Vagina (tissue), 2 donors: ENCODE results near the gene ACOX1. TPM values are rescaled to one million over a fixed set of nuclear protein-coding genes. Genes with fewer than 3 reads are reported as not detected.

ENCODE experiments used
- DNase-seq, 2 donors: peaks; one replicate each; pipeline ENCODE4 v3.0.0-alpha.2; 2017; ENCODE audit errors: extremely low spot score in 2 of 2
- H3K27ac ChIP-seq: fragments of 200-600 bp; sonication (generic); one replicate; pipeline ENCODE4 v1.5.1; 2019
- H3K27me3 ChIP-seq: fragments of 200-600 bp; sonication (generic); one replicate; pipeline ENCODE4 v1.5.1; 2019
- H3K36me3 ChIP-seq, 2 donors: fragments of 200-600 bp; sonication (generic); one replicate each; pipeline ENCODE4 v1.5.1; 2017 to 2019
- H3K4me1 ChIP-seq: fragments of 200-600 bp; sonication (generic); one replicate; pipeline ENCODE4 v1.5.1; 2019
- H3K4me3 ChIP-seq, 2 donors: fragments of 200-600 bp; sonication (generic); 1 replicate in 1 of 2; 2 replicates in 1 of 2; pipeline ENCODE4 v1.5.1; 2016 to 2019
- H3K9me3 ChIP-seq: fragments of 200-600 bp; sonication (generic); one replicate; pipeline ENCODE4 v1.5.1; 2019
- CTCF ChIP-seq, 3 experiments: fragments of 450-650 bp in 2 of 3; fragments of 200-600 bp in 1 of 3; sonication (generic) in 1 of 3; IDR thresholded peaks; one replicate each; pipeline ENCODE4 v1.5.1; 2017 to 2019; ENCODE audit warnings: antibody characterized with exemption in 3 of 3, mild to moderate bottlenecking in 2 of 3, moderate library complexity in 2 of 3
- POLR2A ChIP-seq, 2 donors: fragments of 450-650 bp; IDR thresholded peaks; one replicate each; pipeline ENCODE4 v1.6.1; 2017; ENCODE audit warnings: antibody characterized with exemption in 2 of 2, mild to moderate bottlenecking in 2 of 2, moderate library complexity in 2 of 2
- POLR2AphosphoS5 ChIP-seq, 2 donors: sonication (generic); formaldehyde crosslinking; IDR thresholded peaks; one replicate each; pipeline ENCODE4 v1.9.0; 2017; ENCODE audit warnings: antibody characterized with exemption in 2 of 2, mild to moderate bottlenecking in 2 of 2, low read depth in 1 of 2; ENCODE audit not compliant: insufficient read depth in 1 of 2
- intact Hi-C: fragments of 100-400 bp; cut with DNase I; formaldehyde crosslinking; loops from one replicate; pipeline ENCODE4 v1.15.1; 2023
- total RNA-seq: library from RNA; depleted of rRNA; stranded (reverse); fragments of >200 nt; gene quantifications from one replicate; pipeline ENCODE4 v1.2.3, GENCODE V29; 2016

The ACOX1 gene
- total RNA-seq, 1 donor from 2014 or later: 50.6 TPM

GRCh38 chr17:75920045-75920560 lies 58.9 kb downstream of the ACOX1 start:
- H3K9me3 ChIP-seq: no peaks in the 10 kb centered on the region
- H3K27ac ChIP-seq: no peak overlapping the region
- no peak overlapping the region for H3K4me3 ChIP-seq
- no peak for TF ChIP-seq POLR2AphosphoS5 (IDR thresholded peaks at IDR 0.05; ENCODE audit: insufficient read depth in 1 of 2, low read depth in 1 of 2)
- TF ChIP-seq POLR2A (IDR thresholded peaks at IDR 0.05): no peak
- no peak for TF ChIP-seq CTCF (IDR thresholded peaks at IDR 0.05)
- no peaks in the 10 kb centered on the region for H3K4me1 ChIP-seq
- intact Hi-C loops: no loop called here
- no peaks in the 10 kb centered on the region for H3K27me3 ChIP-seq
- no peaks in the 10 kb centered on the region for H3K36me3 ChIP-seq
- DNase-seq: no peak

GRCh38 chr17:75919611-75920010 lies 59.4 kb downstream of the ACOX1 start:
- H3K36me3 ChIP-seq: no peaks in the 10 kb centered on the region
- intact Hi-C loops: no loop called here

GRCh38 chr17:75917917-75918445 lies 61.0 kb downstream of the ACOX1 start:
- intact Hi-C loops: no loop called here
- H3K36me3 ChIP-seq: no peaks in the 10 kb centered on the region

More at GRCh38 chr17:75919611-75920010, 59.4 kb downstream of the ACOX1 start:
- Histone ChIP-seq H3K9me3 (no peaks in the 10 kb centered on the region), H3K4me1 (no peaks in the 10 kb centered on the region), H3K27me3 (no peaks in the 10 kb centered on the region), H3K4me3 (no peak overlapping the region), H3K27ac (no peak overlapping the region)
- no peak for TF ChIP-seq POLR2A (IDR thresholded peaks at IDR 0.05)
- TF ChIP-seq POLR2AphosphoS5 (IDR thresholded peaks at IDR 0.05; ENCODE audit: insufficient read depth in 1 of 2, low read depth in 1 of 2): no peak
- TF ChIP-seq CTCF (IDR thresholded peaks at IDR 0.05): no peak
- no peak for DNase-seq

GRCh38 chr17:75917141-75917916 lies 61.6 kb downstream of the ACOX1 start:
- Histone ChIP-seq H3K27me3 (no peaks in the 10 kb centered on the region), H3K4me3 (no peak overlapping the region), H3K9me3 (no peaks in the 10 kb centered on the region), H3K36me3 (no peaks in the 10 kb centered on the region), H3K4me1 (no peaks in the 10 kb centered on the region), H3K27ac (no peak overlapping the region)
- no peak for DNase-seq
- intact Hi-C loops: no loop called here
- TF ChIP-seq POLR2A (IDR thresholded peaks at IDR 0.05) (no peak), POLR2AphosphoS5 (IDR thresholded peaks at IDR 0.05; ENCODE audit: insufficient read depth in 1 of 2, low read depth in 1 of 2) (no peak), CTCF (IDR thresholded peaks at IDR 0.05) (no peak)

More at GRCh38 chr17:75917917-75918445, 61.0 kb downstream of the ACOX1 start:
- Histone ChIP-seq H3K4me3 (no peak overlapping the region), H3K27ac (no peak overlapping the region), H3K4me1 (no peaks in the 10 kb centered on the region), H3K9me3 (no peaks in the 10 kb centered on the region), H3K27me3 (no peaks in the 10 kb centered on the region)
- TF ChIP-seq CTCF (IDR thresholded peaks at IDR 0.05): no peak
- DNase-seq: no peak

- Histone ChIP-seq H3K4me3 (no peak overlapping the region), H3K4me1 (peaks cover 6% of the 10 kb centered on the region), H3K27me3 (no peaks in the 10 kb centered on the region), H3K9me3 (no peaks in the 10 kb centered on the region), H3K27ac (no peak overlapping the region), H3K36me3 (no peaks in the 10 kb centered on the region)
- intact Hi-C loops: no loop called here
- TF ChIP-seq POLR2AphosphoS5 (IDR thresholded peaks at IDR 0.05; ENCODE audit: insufficient read depth in 1 of 2, low read depth in 1 of 2): no peak
- TF ChIP-seq POLR2A (IDR thresholded peaks at IDR 0.05): no peak
- DNase-seq: no peak
These were observed 63.7 kb downstream of the ACOX1 start for GRCh38 chr17:75915268-75915667.
